Hepatocyte (in vitro differentiated cells): ENCODE results near the gene LMOD3. TPM values are rescaled to one million over a fixed set of nuclear protein-coding genes. Genes with fewer than 3 reads are reported as not detected.

Experiments used
- DNase-seq: peaks from one replicate; pipeline ENCODE4 v3.0.0-alpha.2; 2016; ENCODE audit warnings: low spot score
- H2AFZ ChIP-seq: fragments of 200-600 bp; sonication (generic); 2 replicates; pipeline ENCODE4 v1.6.0; 2016; ENCODE audit warnings: antibody characterized with exemption, mild to moderate bottlenecking
- H3K27ac ChIP-seq: fragments of 200-600 bp; sonication (generic); 2 replicates; pipeline ENCODE4 v1.5.1; 2016; ENCODE audit warnings: mild to moderate bottlenecking
- H3K27me3 ChIP-seq: fragments of 200-600 bp; sonication (generic); 2 replicates; pipeline ENCODE4 v1.6.1; 2016
- H3K36me3 ChIP-seq: fragments of 200-600 bp; sonication (generic); replicated peaks from 2 replicates; pipeline ENCODE4 v1.5.1; 2016; ENCODE audit warnings: low read depth; ENCODE audit not compliant: insufficient read depth
- H3K4me1 ChIP-seq: fragments of 200-600 bp; sonication (generic); 2 replicates; pipeline ENCODE4 v1.5.1; 2016; ENCODE audit warnings: mild to moderate bottlenecking, moderate library complexity; ENCODE audit not compliant: insufficient read depth
- H3K4me2 ChIP-seq: fragments of 200-600 bp; sonication (generic); 2 replicates; pipeline ENCODE4 v1.6.0; 2016
- H3K4me3 ChIP-seq: fragments of 200-600 bp; sonication (generic); 2 replicates; pipeline ENCODE4 v1.5.1; 2016; ENCODE audit warnings: mild to moderate bottlenecking
- H3K79me2 ChIP-seq: fragments of 200-600 bp; sonication (generic); 2 replicates; pipeline ENCODE4 v1.6.0; 2017; ENCODE audit warnings: mild to moderate bottlenecking
- H3K9me2 ChIP-seq: fragments of 200-600 bp; sonication (generic); replicated peaks from 2 replicates; pipeline ENCODE4 v1.6.0; 2017; ENCODE audit warnings: mild to moderate bottlenecking; ENCODE audit not compliant: insufficient read depth
- H3K9me3 ChIP-seq: fragments of 200-600 bp; sonication (generic); 2 replicates; pipeline ENCODE4 v1.5.1; 2016; ENCODE audit warnings: low read depth, mild to moderate bottlenecking
- H4K20me1 ChIP-seq: fragments of 200-600 bp; sonication (generic); 2 replicates; pipeline ENCODE4 v1.6.0; 2016; ENCODE audit warnings: mild to moderate bottlenecking; ENCODE audit not compliant: insufficient read depth, poor library complexity, severe bottlenecking
- CTCF ChIP-seq: fragments of 200-600 bp; sonication (generic); IDR thresholded peaks from 2 replicates; pipeline ENCODE4 v1.5.1; 2016; ENCODE audit warnings: antibody characterized with exemption, mild to moderate bottlenecking; ENCODE audit not compliant: poor library complexity
- EZH2 ChIP-seq: fragments of 200-600 bp; sonication (generic); IDR thresholded peaks from 2 replicates; pipeline ENCODE4 v1.6.1; 2016; ENCODE audit warnings: antibody characterized with exemption, mild to moderate bottlenecking, borderline replicate concordance
- EZH2phosphoT487 ChIP-seq: fragments of 200-600 bp; sonication (generic); IDR thresholded peaks from one replicate; pipeline ENCODE4 v1.6.1; 2018; ENCODE audit warnings: antibody characterized with exemption, mild to moderate bottlenecking, low read depth, moderate library complexity; ENCODE audit not compliant: unreplicated experiment, severe bottlenecking
- WGBS: methylation state at CpG from one replicate; pipeline ENCODE4 v1.1.6; 2016; ENCODE audit warnings: low lambda C conversion rate; ENCODE audit errors: missing lambda C conversion rate; 5-methylcytosine and 5-hydroxymethylcytosine counted together
- polyA plus RNA-seq: library from polyadenylated mRNA; unstranded; fragments of >200 nt; fragmentation: Nextera tagmentation; extraction: Ambion mirVana; gene quantifications from 2 replicates; pipeline ENCODE4 v1.2.1, GENCODE V29; 2016
- total RNA-seq: library from RNA; depleted of rRNA; stranded (reverse); fragments of >200 nt; gene quantifications from 2 replicates; pipeline ENCODE4 v1.2.3, GENCODE V29; 2014

LMOD3 gene
- total and polyA plus RNA-seq, 2 experiments from 2014 or later, result not detected

DNA sequence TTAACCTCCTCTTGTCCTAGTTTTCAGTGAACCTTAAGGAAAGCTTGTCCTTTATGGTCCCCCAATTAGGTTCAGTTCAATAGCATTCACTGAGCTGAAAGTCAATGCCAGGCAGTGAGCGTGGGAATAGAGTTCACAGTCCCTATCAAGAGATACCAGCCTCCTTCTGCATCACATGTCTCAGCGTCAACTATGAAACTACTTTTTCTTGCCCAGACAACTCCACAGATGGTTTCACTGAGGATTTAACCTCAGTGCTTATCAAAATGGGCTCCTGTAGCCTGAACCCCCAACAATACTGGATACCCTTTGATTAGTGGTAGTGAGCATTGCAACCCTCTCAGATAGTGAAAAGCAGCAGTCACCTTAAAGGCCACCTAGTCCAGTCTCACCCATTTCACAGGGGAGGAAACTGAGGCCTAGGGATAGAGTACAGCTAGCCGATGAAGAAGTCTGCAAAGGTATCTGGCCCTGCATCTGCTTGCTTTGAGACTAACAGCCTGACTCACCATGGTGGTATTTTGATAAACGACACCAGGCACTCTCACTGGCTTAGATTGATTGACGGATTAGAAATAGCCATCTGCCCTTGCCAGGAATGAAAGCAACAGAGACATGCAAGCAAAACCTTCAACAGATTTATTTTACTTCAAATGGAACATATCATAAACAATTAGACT is 40.7 kb downstream of the LMOD3 start:
- H3K27me3 ChIP-seq, result no peaks in the 10 kb centered on the region
- peaks cover 47% of the 10 kb centered on the region for H3K79me2 ChIP-seq
- no peaks in the 10 kb centered on the region for H3K9me2 ChIP-seq
- H3K9me3 ChIP-seq, result no peaks in the 10 kb centered on the region
- H3K36me3 ChIP-seq, result no peaks in the 10 kb centered on the region
- H2AFZ ChIP-seq, result no peak overlapping the region
- no peak overlapping the region for H3K4me2 ChIP-seq
- H3K27ac ChIP-seq, result no peak overlapping the region
- H3K4me3 ChIP-seq, result no peak overlapping the region
- H4K20me1 ChIP-seq, result no peaks in the 10 kb centered on the region
- 63% methylated on average over 5 of the region's 5 CpGs for WGBS
- no peak for DNase-seq
- no peak for TF ChIP-seq EZH2
- peaks cover 40% of the 10 kb centered on the region for H3K4me1 ChIP-seq

GRCh38 chr3:69080233-69080920 is 42.0 kb downstream of the LMOD3 start, which contains the start of gene UBA3:
TSS of gene UBA3 (minus strand) at chr3:69080365. CDS start at chr3:69080353, 12 bp downstream.
- Histone ChIP-seq H3K4me3 (peak within 1 kb of the TSS; percentile 72), H4K20me1 (no peaks in the 10 kb centered on the region), H3K9me3 (no peaks in the 10 kb centered on the region), H3K79me2 (peaks cover 52% of the 10 kb centered on the region), H3K27me3 (no peaks in the 10 kb centered on the region), H2AFZ (peak within 1 kb of the TSS; percentile 76), H3K36me3 (no peaks in the 10 kb centered on the region), H3K4me1 (peaks cover 37% of the 10 kb centered on the region), H3K27ac (peak within 1 kb of the TSS; percentile 82), H3K9me2 (no peaks in the 10 kb centered on the region), H3K4me2 (peak within 1 kb of the TSS; percentile 90)
- peak; percentile 96 for DNase-seq
- WGBS, result 10% methylated on average over 23 of the region's 37 CpGs
- no peak for TF ChIP-seq EZH2phosphoT487
- TF ChIP-seq EZH2, result no peak
- no peak for TF ChIP-seq CTCF

- Histone ChIP-seq H3K4me1 (peaks cover 37% of the 10 kb centered on the region), H3K9me2 (no peaks in the 10 kb centered on the region)
- peak; percentile 43 for DNase-seq
Observed at GRCh38 chr3:69079269-69080159, 42.9 kb downstream of the LMOD3 start.

More at GRCh38 chr3:69079269-69080159, 42.9 kb downstream of the LMOD3 start:
- H3K27ac ChIP-seq, result peak overlapping the region; percentile 82
- H3K27me3 ChIP-seq, result no peaks in the 10 kb centered on the region
- WGBS, result 6% methylated on average over 15 of the region's 29 CpGs
- H3K4me2 ChIP-seq, result peak overlapping the region; percentile 90
- H3K36me3 ChIP-seq, result no peaks in the 10 kb centered on the region
- peak overlapping the region; percentile 76 for H2AFZ ChIP-seq
- peaks cover 58% of the 10 kb centered on the region for H3K79me2 ChIP-seq
- TF ChIP-seq CTCF (no peak), EZH2 (no peak), EZH2phosphoT487 (no peak)
- H3K4me3 ChIP-seq, result peak overlapping the region; percentile 72
- H3K9me3 ChIP-seq, result no peaks in the 10 kb centered on the region
- no peaks in the 10 kb centered on the region for H4K20me1 ChIP-seq
